Measurements from ENCODE around the gene NAA10. TPM values are rescaled to one million over a fixed set of nuclear protein-coding genes. Genes with fewer than 3 reads are reported as not detected.

The NAA10 gene
- total RNA-seq, 3 donors from 2014 or later: 57.7 to 81.0 (median 79.2) TPM

- H3K9me3 ChIP-seq: no peaks in the 10 kb centered on the region
- TF ChIP-seq POLR2AphosphoS5 (IDR thresholded peaks at IDR 0.05): peak in 2 of 3 donors; percentile 48 to 52
- TF ChIP-seq CTCF (IDR thresholded peaks at IDR 0.05): no peak
- H3K4me1 ChIP-seq: no peaks in the 10 kb centered on the region
- DNase-seq (ENCODE audit: low spot score in 2 of 2): peak; percentile 92 to 97
- intact Hi-C loops (cut with DNase I; ENCODE audit: low total_unique reads): no loop called here
- peaks cover 0 to 35% of the 10 kb centered on the region in 2 donors for H3K27me3 ChIP-seq
- H3K36me3 ChIP-seq: no peaks in the 10 kb centered on the region
- H3K4me3 ChIP-seq: peak overlapping the region; percentile 49 to 70 (median 63)
- H3K27ac ChIP-seq: peak overlapping the region; percentile 87 to 88
Observed at GRCh38 chrX:153927922-153928760, 6.7 kb downstream of the NAA10 start.

GRCh38 chrX:153927672-153927921, 7.2 kb downstream of the NAA10 start:
- H3K9me3 ChIP-seq: no peaks in the 10 kb centered on the region

GRCh38 chrX:153926858-153927671, 7.8 kb downstream of the NAA10 start:
- intact Hi-C loops (cut with DNase I; ENCODE audit: low total_unique reads): no loop called here
- TF ChIP-seq POLR2AphosphoS5 (IDR thresholded peaks at IDR 0.05): no peak
- TF ChIP-seq POLR2A (IDR thresholded peaks at IDR 0.05): no peak
- no peak for TF ChIP-seq CTCF (IDR thresholded peaks at IDR 0.05)
- Histone ChIP-seq H3K4me1 (no peaks in the 10 kb centered on the region), H3K27me3 (peaks cover 0 to 40% of the 10 kb centered on the region in 2 donors), H3K36me3 (no peaks in the 10 kb centered on the region), H3K9me3 (no peaks in the 10 kb centered on the region), H3K4me3 (peak overlapping the region; percentile 49 to 70 (median 63)), H3K27ac (peak overlapping the region; percentile 87 to 88)
- peak in 1 of 2 donors; percentile 37 for DNase-seq (ENCODE audit: low spot score in 2 of 2)

More at GRCh38 chrX:153927672-153927921, 7.2 kb downstream of the NAA10 start:
- H3K27ac ChIP-seq: peak overlapping the region; percentile 87 to 88
- TF ChIP-seq POLR2A (IDR thresholded peaks at IDR 0.05) (no peak), POLR2AphosphoS5 (IDR thresholded peaks at IDR 0.05) (no peak), CTCF (IDR thresholded peaks at IDR 0.05) (no peak)
- no peaks in the 10 kb centered on the region for H3K36me3 ChIP-seq
- peaks cover 0 to 38% of the 10 kb centered on the region in 2 donors for H3K27me3 ChIP-seq
- H3K4me1 ChIP-seq: no peaks in the 10 kb centered on the region
- intact Hi-C loops (cut with DNase I; ENCODE audit: low total_unique reads): no loop called here
- H3K4me3 ChIP-seq: peak overlapping the region; percentile 49 to 70 (median 63)
- DNase-seq (ENCODE audit: low spot score in 2 of 2): no peak

GRCh38 chrX:153926552-153926857, 8.3 kb downstream of the NAA10 start:
- H3K9me3 ChIP-seq: no peaks in the 10 kb centered on the region
- TF ChIP-seq CTCF (IDR thresholded peaks at IDR 0.05): no peak
- TF ChIP-seq POLR2A (IDR thresholded peaks at IDR 0.05): no peak
- no peak for TF ChIP-seq POLR2AphosphoS5 (IDR thresholded peaks at IDR 0.05)
- DNase-seq (ENCODE audit: low spot score in 2 of 2): no peak
- peak overlapping the region; percentile 27 to 70 (median 49) for H3K4me3 ChIP-seq
- H3K27ac ChIP-seq: peak overlapping the region; percentile 87 to 88
- intact Hi-C loops (cut with DNase I; ENCODE audit: low total_unique reads): no loop called here
- peaks cover 0 to 45% of the 10 kb centered on the region in 2 donors for H3K27me3 ChIP-seq
- H3K4me1 ChIP-seq: no peaks in the 10 kb centered on the region
- H3K36me3 ChIP-seq: no peaks in the 10 kb centered on the region

Data from breast epithelium (tissue), 4 donors.